Skin of body (tissue), 2 donors: ENCODE results near the gene CACNA2D3. TPM values are rescaled to one million over a fixed set of nuclear protein-coding genes. Genes with fewer than 3 reads are reported as not detected.
"Not testable (repeated sequence)": the region's sequence is repeated elsewhere in the genome, so short reads cannot be mapped to it uniquely, and the experiment has no call there.

Source experiments
- DNase-seq: peaks from one replicate; lab custom pipeline; 2025; lab: John Stamatoyannopoulos, UW
- total RNA-seq: library from RNA; depleted of rRNA; stranded (reverse); fragments of >200 nt; gene quantifications from one replicate; pipeline ENCODE4 v1.2.3, GENCODE V29; 2014

The CACNA2D3 gene
- 1.2 TPM for total RNA-seq

DNA sequence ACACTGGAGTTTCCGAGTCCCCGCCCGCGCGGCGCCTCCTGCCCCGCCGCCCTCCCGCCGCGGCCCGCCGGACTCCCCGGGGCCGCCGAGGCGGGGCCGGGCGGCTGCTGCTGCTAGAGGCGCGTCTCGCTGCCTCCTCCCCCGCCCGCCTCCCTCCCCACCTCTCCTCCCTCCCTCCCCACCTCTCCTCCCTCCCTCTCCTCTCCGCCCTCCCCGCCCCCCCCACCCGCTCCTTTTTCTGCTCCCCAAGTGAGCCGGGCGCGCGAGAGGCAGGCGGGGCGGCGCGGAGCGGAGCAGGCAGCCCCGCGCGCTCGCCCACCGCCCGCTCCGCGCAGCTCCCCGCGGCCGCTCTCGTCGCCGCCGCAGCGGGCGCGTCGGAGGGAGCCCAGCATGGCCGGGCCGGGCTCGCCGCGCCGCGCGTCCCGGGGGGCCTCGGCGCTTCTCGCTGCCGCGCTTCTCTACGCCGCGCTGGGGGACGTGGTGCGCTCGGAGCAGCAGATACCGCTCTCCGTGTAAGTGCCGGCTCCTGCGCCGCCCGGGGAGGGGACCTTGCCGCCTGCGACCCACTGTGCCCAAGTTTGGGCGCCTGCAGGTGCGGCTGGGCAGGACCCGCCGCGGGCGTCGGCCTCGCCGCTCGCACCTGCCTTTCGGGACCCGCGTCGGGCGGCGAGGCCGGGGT is at the start of gene CACNA2D3:
TSS of gene CACNA2D3 (plus strand) at position 229 of the 679 bp plus-strand sequence.
- DNase-seq = no peak

DNA sequence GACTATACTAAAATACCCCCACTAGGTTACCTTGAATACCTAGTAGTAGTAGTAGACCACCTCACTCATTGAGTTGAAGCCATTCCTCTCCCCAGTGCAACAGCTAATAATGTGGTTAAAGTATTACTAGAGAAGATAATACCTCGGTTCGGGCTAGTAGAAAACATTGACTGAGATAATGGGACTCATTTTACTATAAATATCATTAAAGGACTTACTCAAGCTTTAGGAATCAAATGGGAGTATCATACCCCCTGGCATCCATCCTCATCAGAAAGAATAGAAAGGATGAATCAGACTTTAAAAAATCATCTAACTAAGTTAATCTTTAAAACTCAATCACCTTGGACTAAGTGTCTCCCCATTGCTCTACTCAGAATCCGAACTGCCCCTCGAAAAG is 49.0 kb upstream of the CACNA2D3 start:
- no peak for DNase-seq

DNA sequence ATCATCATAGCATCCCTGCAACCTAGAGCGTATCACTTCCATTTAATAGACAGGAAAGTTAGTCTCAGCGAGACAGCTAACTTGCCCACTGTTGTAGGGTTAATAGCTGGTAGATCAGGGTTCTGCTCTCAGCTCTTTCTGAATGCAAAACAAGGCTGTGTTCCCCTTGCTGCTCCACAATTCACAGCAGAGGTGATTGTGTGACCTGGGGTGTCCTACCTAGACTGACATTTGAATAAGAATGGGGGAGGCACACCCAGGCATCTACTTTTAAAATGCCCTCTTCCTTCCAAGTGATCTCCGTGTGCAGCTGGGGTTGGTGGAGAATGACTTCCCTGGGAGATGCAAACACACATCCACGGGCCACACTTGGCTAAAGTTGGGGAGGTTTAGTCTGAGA is 43.0 kb upstream of the CACNA2D3 start:
- no peak for DNase-seq

DNA sequence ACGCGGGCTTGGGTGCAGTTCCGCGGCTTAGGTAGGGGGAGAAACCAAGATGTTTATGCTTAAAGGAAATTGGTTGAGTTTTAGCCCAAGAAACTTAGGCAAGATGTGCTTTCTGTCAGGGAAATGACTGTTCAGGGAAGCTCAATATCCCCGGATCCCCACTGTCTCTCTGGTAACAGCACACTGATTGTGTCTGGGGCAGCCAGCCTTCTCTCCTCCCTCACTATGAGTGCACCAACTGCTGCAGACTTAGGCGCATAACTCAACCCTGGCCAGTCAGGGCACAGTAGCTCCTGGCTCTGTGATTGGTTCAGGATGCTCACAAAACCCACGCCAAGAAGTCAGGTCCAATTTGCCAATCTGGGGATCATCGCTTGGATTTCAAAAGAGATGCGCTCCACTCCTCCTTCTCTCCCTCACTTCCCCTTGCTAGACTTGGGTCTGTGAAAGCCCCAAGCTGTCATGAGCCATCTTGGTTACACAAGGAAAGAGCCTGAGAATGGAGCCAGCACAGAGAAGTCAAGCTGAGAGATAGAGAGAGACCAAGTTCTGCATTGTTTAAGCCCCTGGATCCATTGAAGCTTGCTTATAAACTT is 42.5 kb upstream of the CACNA2D3 start:
- DNase-seq = no peak

DNA sequence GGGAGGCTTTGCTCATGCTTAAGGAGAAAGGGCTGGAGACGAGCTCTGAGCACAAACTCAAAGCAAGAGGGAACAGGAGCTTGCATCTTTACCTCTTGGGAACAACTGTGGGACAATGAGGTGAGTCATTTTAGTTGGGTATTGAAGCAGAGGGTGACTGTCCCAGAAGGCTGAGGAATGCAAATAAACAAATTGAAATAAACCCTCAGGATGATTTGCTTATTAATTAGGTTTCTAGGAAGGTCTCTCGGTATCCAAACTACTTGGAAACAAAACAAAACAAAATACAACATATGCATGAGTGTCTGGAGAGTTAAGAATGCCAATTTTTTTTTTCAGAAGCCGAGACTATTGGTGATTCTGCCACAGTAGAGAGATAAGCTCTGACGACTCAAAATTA is 38.4 kb upstream of the CACNA2D3 start:
- no peak for DNase-seq

DNA sequence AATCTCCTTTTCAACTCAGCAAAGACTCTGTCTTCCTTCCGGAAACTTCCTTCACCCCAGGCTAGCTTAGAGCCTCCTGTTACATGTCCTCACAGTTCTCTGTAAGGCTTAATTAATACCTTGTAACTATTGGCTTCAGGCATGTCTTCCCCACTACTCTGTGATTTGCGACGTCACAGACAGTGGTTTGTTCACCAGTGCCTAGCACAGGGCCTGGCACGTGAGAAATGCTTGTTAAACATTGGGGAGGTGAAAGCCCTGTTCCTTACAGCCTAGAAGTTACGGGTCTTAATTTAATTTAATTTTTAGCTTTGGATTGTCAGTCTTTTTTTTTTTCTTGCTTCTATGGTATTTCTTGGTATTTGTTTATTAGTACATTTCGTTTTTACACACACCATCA is 36.4 kb upstream of the CACNA2D3 start:
- no peak for DNase-seq

DNA sequence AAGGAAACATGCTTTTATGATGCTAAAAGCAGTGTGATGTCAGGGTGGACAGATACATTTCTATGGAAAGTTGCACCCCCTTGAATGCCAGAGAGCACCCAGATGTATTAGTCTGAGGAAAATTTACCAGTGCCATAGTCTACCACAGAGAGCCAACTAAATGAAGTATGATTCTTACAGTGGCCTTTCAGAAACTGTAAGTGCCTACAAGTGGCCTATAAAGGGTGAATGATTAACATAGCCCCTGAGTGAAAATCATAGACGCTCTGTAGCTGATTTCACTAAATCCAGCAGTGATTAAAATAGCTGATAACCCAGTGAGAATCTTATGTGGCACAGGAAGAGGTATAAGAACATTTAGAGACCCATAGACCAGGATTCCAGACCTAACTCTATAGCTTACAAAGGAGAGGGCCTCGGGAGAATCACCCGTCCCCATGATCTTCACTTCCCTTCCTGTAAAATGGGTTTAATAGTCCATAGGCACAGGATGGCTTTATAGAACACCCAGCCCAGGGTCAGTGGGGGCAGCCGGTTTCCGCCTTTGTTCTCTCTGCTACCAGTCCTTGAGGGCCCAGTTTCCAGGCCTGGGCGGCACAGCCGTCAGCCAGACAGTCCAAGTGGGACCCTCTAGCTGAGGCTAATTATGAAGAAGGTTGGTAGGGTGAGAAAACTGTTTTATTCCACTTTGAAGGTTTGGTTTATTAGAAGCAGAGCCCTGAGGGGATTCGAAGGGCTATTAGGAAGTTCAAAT is 35.5 kb upstream of the CACNA2D3 start:
- no peak for DNase-seq

DNA sequence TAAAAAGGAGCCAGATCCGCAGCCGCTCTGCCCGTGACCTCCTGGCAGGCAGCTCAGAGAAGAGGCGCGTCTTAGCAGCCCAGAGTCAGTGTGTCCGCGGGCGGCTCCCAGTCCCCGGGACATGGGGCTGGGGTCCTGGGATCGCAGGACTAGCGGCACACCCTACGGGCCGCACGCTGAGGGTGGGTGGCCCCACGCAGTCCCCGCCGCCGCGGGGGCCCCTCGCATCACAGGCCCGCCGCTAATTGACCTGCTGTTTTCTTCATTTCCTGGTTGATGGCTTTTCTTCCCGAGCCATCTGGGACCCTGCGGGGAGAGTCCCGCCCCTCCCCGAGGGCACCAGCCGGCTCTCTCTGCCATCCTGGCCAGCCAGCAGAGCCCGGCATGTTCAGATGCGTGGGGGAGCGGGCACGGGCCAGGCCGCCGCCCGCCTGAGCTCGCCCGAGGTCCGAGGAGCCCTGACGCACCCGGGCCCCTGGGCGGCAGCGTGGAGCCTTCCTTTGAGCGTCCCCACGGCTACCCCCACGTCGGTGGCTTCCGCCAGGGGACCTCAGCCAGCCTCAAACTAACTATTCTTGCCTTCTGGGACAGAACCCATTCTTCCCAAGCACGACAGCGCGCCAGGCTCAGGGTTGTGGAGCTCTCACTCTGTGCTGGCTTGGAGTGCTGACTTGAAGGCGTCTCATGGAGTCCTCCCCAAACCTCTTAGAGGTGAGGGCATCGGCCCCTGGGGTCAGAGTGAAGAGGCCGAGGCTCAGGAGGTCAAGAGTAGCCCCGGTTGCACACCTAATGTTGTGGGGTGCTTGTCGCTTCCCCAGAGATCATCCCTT is 34.6 kb upstream of the CACNA2D3 start:
- no peak for DNase-seq

DNA sequence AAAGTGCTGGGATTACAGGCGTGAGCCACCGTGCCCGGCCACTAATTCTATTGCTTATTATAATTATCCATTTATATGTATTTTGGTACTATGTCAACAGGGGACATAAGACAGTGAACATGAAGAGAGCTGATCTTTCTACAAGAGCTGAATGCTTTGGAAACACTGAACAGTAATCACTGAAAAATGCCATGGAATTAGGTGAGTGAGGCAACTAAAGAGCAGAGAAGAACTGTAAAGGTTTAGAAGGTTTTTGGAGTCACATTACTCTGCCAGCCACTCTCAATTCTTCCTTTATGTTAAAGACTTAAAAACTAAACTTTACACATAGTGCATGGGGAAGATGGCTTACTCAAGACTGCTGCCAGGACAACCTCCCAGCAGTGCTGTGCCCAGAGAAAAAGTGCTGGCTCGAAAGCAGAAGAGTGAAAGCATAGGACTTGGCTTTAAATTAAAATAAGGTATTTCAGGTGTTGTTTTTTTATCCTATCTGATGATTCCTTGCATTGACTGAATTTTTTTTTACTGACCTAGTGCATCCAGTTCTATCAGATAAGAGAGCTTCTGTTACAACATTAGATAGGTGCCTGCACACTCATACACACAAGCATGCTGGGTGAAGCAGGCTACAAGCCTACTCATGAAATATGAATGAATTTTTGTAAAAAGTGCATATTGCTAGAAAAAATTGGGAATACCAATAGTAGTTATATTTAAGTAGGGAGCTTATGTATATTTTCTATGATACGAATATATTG is 28.7 kb upstream of the CACNA2D3 start:
- DNase-seq = no peak

DNA sequence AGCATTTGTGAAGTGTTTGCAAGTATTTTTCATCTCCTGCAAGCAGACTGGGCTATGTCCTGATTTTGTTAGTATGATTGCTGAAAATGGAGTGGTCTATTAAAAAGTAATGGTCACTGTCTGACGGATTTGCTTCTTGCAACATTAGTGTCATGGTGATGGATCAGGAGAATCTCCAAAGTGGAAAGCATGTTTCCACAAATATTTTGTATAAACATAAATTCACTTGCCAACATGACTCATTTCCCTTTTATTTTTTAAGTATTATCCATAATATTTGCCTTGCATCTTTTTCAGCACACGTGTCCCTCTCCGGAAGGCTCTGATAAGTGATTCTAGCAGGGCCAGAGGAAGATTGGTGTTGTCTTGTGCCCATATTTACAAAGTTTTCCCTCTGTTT is 27.4 kb upstream of the CACNA2D3 start:
- no peak for DNase-seq

DNA sequence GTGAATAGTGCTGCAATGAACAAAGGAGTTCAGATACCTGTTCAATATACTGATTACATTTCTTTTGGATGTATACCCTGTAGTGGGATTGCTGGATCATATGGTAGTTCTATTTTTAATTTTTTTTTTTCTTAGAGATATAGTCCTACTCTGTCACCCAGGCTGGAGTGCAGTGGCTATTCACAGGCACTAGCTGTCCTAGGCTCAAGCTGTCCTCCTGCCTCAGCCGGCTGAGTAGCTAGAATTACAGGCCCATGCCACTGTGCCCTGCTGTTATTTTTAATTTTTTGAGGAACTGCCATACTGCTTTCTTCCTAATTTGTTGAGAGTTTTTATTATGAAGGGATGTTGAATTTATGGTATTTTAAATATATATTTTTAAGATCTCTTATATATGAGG is 23.0 kb upstream of the CACNA2D3 start:
- no peak for DNase-seq

DNA sequence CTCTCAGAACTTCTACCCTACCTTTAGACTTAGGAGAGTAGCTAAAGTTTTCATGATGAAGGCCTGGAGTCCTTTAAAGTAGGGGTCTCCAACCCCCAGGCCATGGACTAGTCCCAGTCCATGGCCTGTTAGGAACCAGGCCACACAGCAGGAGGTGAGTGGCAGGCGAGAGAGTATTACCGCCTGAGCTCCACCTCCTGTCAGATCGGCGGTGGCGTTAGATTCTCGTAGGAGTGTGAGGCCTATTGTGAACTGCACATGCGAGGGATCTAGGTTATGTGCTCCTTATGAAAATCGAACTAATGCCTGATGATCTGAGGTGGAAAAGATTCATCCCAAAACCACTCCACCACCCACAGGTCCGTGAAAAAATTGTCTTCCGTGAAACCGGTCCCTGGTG is 18.3 kb upstream of the CACNA2D3 start:
- no peak for DNase-seq

DNA sequence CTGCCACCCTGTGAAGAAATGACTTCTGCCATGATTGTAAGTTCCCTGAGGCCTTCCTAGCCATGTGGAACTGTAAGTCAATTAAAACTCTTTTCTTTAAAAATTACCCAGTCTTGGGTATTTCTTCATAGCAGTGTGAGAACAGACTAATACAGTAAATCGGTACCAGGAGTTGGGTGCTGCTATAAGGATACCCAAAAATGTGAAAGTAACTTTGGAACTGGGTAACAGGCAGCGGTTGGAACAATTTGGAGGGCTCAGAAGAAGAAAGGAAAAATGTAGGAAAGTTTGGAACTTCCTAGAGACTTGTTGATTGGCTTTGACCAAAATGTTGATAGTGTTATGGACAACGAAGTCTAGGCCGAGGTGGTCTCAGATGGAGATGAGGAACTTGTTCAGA is 6.2 kb upstream of the CACNA2D3 start:
- not testable (repeated sequence) for DNase-seq

DNA sequence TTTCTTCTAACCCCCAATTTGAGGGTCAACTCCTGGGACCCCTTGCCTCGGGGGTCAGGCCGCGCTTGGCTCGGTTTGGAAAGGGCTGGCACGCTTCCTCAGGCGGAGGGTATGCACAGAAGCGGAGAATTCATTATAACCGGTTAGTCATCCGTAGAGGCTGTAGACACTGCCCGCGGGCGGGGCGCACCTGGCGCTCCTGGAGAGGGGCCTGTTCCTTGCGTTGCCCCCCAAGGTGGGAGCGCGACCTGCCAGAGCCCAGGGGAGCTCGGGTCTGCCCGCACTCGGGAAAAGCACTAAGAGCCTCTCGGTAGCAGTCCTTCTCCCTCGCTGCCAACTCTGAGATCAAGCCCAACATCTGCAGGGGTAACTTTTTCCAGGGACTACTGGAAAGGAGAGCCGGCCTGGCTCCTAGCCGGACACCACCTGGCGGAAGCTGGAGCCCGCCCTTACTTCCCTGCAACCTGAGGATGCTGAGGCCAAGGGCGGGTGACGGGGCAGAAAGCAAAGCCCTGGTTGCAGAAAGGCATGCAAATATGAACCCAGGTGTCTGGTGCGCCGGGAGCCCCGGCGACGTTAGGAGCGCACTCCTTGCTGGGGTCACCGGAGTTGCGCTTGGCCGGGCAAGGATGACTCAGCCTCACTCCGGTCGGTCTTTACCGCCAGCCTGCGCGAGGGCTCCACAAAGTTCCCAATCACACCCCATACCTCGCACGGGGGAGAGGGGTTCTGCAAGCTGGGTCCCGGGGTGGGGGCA is 1.5 kb upstream of the CACNA2D3 start:
- DNase-seq = no peak

DNA sequence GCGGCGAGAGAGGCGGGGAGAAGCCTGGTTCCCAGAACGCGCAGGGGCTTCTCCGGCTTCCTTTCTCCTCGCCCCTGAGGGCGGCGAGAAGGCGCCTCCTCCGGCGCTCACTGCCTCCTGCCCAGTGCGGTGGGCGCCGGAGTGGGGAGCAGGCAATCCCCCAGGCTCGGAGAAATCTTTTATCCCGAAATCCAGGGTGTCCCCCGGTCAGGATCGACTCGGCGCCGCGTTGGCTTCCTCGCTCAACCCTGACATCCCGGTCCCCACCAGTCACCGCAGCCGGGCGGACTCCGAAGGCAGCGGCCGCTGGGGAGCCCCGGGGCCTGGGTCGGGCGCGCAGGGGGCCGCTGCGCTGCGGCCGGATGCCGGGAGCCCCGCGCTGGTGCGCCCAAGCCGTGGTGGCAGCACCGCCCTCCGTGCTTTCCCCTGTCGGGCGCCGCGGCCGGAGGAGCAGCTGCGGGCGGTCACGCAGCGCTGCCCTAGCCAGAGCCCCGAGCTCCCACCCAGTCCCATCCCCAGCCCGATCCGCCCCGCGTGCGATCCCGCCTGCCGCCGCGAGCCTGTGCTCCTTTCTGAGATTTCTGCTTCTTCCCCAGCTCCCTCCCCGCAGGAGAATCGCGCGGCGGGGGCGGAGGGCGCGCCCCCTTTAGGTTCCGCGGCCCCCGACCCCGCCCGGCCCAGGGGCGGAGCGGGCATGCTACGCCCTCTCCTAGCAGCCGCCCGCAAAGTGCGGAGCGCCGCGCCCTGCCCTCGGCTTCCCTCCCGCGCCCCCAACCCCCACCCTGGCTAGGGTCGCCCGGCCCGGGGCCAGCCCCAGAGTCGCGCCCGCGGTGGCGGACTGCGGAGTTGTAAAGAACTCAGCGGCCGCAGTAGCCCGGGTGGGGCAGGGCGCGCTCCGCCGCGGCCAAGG is 683 bp upstream of the CACNA2D3 start:
- DNase-seq = no peak

DNA sequence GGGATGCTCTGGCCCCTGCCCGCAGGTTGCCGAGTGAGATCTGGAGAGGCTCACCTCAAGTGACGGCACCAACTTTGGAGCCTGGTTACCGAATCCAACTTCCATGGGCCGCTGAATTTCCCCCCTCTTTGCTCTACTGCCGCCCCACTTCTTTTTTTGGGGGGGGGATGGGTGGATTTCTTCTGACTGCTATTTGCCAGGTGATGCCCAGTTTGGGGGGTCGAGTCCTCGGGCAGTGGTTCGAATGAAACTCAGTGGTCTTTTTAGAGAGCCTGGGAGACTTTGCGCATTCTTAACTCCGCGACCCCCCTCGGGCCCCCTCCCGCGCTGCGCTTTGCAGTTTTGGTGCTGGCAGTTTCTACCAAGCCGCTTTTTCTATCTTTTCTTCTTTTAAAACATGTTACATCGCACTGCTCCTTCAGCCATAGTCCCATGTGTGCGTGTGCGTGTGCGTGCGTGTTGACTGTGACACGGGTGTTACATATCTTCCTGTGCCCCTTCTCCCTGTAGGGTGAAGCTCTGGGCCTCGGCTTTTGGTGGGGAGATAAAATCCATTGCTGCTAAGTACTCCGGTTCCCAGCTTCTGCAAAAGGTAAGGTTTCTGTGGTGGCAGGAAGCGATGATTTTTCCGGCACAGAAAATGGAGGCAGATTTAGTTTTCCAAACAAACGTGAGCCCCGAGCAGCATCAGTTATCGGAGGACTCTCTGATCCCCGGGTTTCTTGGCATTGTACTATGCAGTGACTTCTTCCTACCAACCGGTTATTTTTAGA is 837 bp downstream of the CACNA2D3 start:
- no peak for DNase-seq

DNA sequence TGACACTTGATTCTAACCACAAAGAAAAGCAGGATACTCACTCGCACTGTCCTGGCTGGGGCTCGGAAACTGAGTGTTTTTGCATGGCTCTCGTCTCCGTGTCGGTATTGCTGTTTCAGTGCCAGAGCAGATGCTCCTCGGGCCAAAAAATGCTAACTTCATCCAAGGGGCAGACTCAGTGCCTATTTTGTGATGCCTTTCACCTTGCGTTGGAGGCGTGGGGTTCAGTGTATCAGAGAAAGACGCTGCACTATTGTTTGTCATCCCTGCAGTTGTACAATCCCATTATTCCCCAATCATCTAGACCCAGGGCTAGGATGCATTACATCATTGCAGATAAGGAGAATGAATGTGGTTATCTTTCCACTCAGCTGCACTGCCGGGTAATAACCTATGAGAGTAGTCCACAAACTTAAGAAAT is 1.4 kb downstream of the CACNA2D3 start:
- no peak for DNase-seq

DNA sequence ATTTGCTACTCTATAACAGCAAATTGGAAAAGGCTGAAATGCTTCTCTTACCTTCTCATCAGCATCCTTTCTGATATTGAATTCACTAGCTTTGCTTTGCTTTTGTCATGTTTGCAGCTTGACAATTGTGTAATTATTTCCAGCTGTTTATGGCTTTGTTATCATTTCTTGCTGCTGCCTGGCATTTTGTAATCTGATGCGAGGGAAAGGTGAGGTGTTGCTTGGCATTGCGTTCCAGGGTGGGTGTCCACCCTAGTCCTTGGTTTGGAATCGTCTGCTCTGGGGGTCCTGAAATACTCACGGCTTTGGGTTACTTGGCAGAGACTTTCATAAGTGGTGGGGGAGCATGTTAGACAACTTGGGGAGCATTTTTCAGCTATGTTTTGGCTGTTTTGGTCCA is 2.9 kb downstream of the CACNA2D3 start:
- DNase-seq = no peak

DNA sequence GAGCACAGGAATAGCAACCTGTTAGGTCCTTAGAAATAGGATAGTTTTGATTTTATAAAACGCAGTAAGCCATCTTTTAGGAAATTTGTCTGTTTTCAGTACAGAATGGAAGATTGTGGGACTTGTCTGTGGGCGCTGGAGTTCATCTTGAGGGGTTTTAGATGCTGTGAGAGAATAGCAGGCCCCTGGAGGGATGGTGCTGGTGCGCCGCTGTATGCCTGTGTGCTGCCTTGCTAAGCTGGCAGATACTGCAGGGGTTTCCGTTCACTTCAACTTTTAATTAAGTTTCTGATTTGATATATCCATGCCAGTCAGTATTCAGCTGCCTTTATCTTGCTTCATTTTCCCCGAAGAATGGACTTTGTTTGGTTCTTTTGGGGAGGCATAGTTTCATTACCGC is 4.2 kb downstream of the CACNA2D3 start:
- no peak for DNase-seq
